H1 (cell line): ENCODE measurements around the gene CALM1. TPM values are rescaled to one million over a fixed set of nuclear protein-coding genes. Genes with fewer than 3 reads are reported as not detected.

Experiments
- CTCF ChIA-PET: fragments of 300-600 bp; sonication (Branson Sonifier 250); formaldehyde crosslinking; loops from one replicate; lab custom pipeline; 2021; ENCODE audit not compliant: partially characterized antibody; lab: Charles Lee
- POLR2A ChIA-PET: fragments of 300-600 bp; sonication (Branson Sonifier 250); formaldehyde crosslinking; loops from one replicate; lab custom pipeline; 2021; ENCODE audit warnings: inconsistent platforms; ENCODE audit not compliant: partially characterized antibody; lab: Charles Lee
- DNase-seq, 2 experiments: peaks; one replicate each; pipeline versions ENCODE4 v3.0.0 to v3.0.0-alpha.2; 2010 to 2022; ENCODE audit warnings: low spot score in 2 of 2, low read depth in 1 of 2, mixed read lengths in 1 of 2
- FAIRE-seq: peaks from 2 replicates; lab custom pipeline; 2011; peaks lifted over from hg19 to GRCh38; lab: Jason Lieb, UNC
- H2AFZ ChIP-seq: 2 replicates; pipeline ENCODE4 v1.8.1; 2012; ENCODE audit warnings: low read length, inconsistent platforms
- H2AK5ac ChIP-seq: 2 replicates; pipeline ENCODE4 v1.6.1; 2013; ENCODE audit warnings: low read depth, low read length
- H2BK120ac ChIP-seq: replicated peaks from 2 replicates; pipeline ENCODE3; 2013; ENCODE audit warnings: low read depth, low read length, inconsistent platforms
- H2BK12ac ChIP-seq: 2 replicates; pipeline ENCODE4 v1.6.1; 2013; ENCODE audit warnings: low read depth, low read length
- H2BK15ac ChIP-seq: 2 replicates; pipeline ENCODE4 v1.6.1; 2013; ENCODE audit warnings: low read length
- H2BK20ac ChIP-seq: 2 replicates; pipeline ENCODE4 v1.6.1; 2013; ENCODE audit warnings: low read length
- H2BK5ac ChIP-seq: 2 replicates; pipeline ENCODE4 v1.6.1; 2013; ENCODE audit warnings: low read depth, low read length
- H3K14ac ChIP-seq: 2 replicates; pipeline ENCODE4 v1.6.1; 2013; ENCODE audit warnings: inconsistent platforms; ENCODE audit not compliant: insufficient read length
- H3K18ac ChIP-seq: 2 replicates; pipeline ENCODE4 v1.6.1; 2013; ENCODE audit warnings: low read length; ENCODE audit errors: extremely low read depth
- H3K23ac ChIP-seq: 2 replicates; pipeline ENCODE4 v1.6.1; 2013; ENCODE audit warnings: inconsistent platforms; ENCODE audit not compliant: insufficient read length
- H3K23me2 ChIP-seq: 2 replicates; pipeline ENCODE4 v1.6.1; 2013; ENCODE audit warnings: low read depth, low read length
- H3K27ac ChIP-seq: 2 replicates; pipeline ENCODE4 v1.6.1; 2011; ENCODE audit warnings: low read depth, low read length, inconsistent platforms
- H3K27me3 ChIP-seq, 4 experiments: replicated peaks in 1 of 4; 1 replicate in 1 of 4; 2 replicates in 3 of 4; pipeline versions ENCODE4 v1.6.1 to v1.8.1; 2011 to 2013; ENCODE audit warnings: low read length in 3 of 4, mild to moderate bottlenecking in 3 of 4, inconsistent platforms in 2 of 4, mixed read lengths in 2 of 4, moderate library complexity in 1 of 4; ENCODE audit not compliant: control insufficient read depth in 3 of 4, insufficient read depth in 3 of 4; ENCODE audit errors: extremely low read depth in 1 of 4
- H3K36me3 ChIP-seq, 4 experiments: 2 replicates each; pipeline versions ENCODE4 v1.6.1 to v1.8.1; 2011 to 2013; ENCODE audit warnings: mild to moderate bottlenecking in 4 of 4, low read length in 3 of 4, moderate library complexity in 2 of 4, control low read depth in 1 of 4, inconsistent platforms in 1 of 4; ENCODE audit not compliant: insufficient read depth in 4 of 4, control insufficient read depth in 2 of 4
- H3K4ac ChIP-seq: replicated peaks from 2 replicates; pipeline ENCODE3; 2013; ENCODE audit warnings: low read length, low read depth, mixed read lengths, inconsistent platforms; ENCODE audit not compliant: insufficient read length
- H3K4me1 ChIP-seq, 4 experiments: replicated peaks in 1 of 4; 1 replicate in 1 of 4; 2 replicates in 3 of 4; pipeline versions ENCODE4 v1.6.1 to v1.8.1; 2011 to 2013; ENCODE audit warnings: low read length in 3 of 4, inconsistent platforms in 2 of 4, mixed read lengths in 1 of 4; ENCODE audit not compliant: insufficient read depth in 4 of 4, control insufficient read depth in 3 of 4
- H3K4me2 ChIP-seq, 2 experiments: 2 replicates each; pipeline versions ENCODE4 v1.6.1 to v1.8.1; 2011 to 2013; ENCODE audit warnings: low read depth in 2 of 2, low read length in 2 of 2, control low read depth in 1 of 2, inconsistent platforms in 1 of 2, mild to moderate bottlenecking in 1 of 2; ENCODE audit not compliant: insufficient read depth in 1 of 2
- H3K4me3 ChIP-seq, 4 experiments: fragments of 200-600, 300-600 bp in 1 of 4; sonication (generic), shearing (Covaris generic), sonication (Bioruptor Twin) in 1 of 4; 2 replicates each; pipeline versions ENCODE4 v1.5.1 to v1.8.1; 2011 to 2016; ENCODE audit warnings: low read length in 4 of 4, low read depth in 3 of 4, control low read depth in 2 of 4, inconsistent platforms in 2 of 4, mild to moderate bottlenecking in 2 of 4, mixed read lengths in 1 of 4, moderate library complexity in 1 of 4; ENCODE audit not compliant: insufficient read depth in 2 of 4; ENCODE audit errors: extremely low read depth in 1 of 4
- H3K56ac ChIP-seq: replicated peaks from 2 replicates; pipeline ENCODE3; 2013; ENCODE audit warnings: low read depth, mild to moderate bottlenecking, mixed read lengths, low read length, inconsistent platforms; ENCODE audit not compliant: insufficient read length
- H3K79me1 ChIP-seq: 2 replicates; pipeline ENCODE4 v1.6.1; 2013; ENCODE audit warnings: low read depth, low read length, control low read depth
- H3K79me2 ChIP-seq, 2 experiments: 2 replicates each; pipeline versions ENCODE4 v1.6.1 to v1.8.1; 2012 to 2013; ENCODE audit warnings: low read length in 2 of 2, mild to moderate bottlenecking in 2 of 2, inconsistent platforms in 1 of 2; ENCODE audit not compliant: insufficient read depth in 2 of 2, control insufficient read depth in 1 of 2
- H3K9ac ChIP-seq, 4 experiments: replicated peaks in 1 of 4; 1 replicate in 1 of 4; 2 replicates in 3 of 4; pipeline versions ENCODE4 v1.6.1 to v1.8.1; 2011 to 2013; ENCODE audit warnings: low read depth in 3 of 4, low read length in 3 of 4, control low read depth in 2 of 4, mild to moderate bottlenecking in 2 of 4, moderate library complexity in 2 of 4, inconsistent platforms in 1 of 4; ENCODE audit errors: extremely low read depth in 1 of 4
- H3K9me3 ChIP-seq, 2 experiments: 2 replicates each; pipeline versions ENCODE4 v1.6.1 to v1.8.1; 2012 to 2013; ENCODE audit warnings: mild to moderate bottlenecking in 2 of 2, moderate library complexity in 2 of 2, control low read depth in 1 of 2, inconsistent platforms in 1 of 2, low read depth in 1 of 2, low read length in 1 of 2, mixed read lengths in 1 of 2; ENCODE audit not compliant: insufficient read depth in 2 of 2
- H4K20me1 ChIP-seq, 2 experiments: replicated peaks in 1 of 2; 2 replicates each; pipeline versions ENCODE3 to v1.8.1; 2011 to 2013; ENCODE audit warnings: inconsistent platforms in 2 of 2, low read length in 2 of 2, mild to moderate bottlenecking in 1 of 2; ENCODE audit not compliant: insufficient read depth in 2 of 2, control insufficient read depth in 1 of 2
- H4K5ac ChIP-seq: 2 replicates; pipeline ENCODE4 v1.6.1; 2013; ENCODE audit warnings: low read length, low read depth, mixed read lengths, inconsistent platforms; ENCODE audit not compliant: insufficient read length
- H4K8ac ChIP-seq: 2 replicates; pipeline ENCODE4 v1.8.0; 2013; ENCODE audit warnings: mild to moderate bottlenecking, moderate library complexity, low read length, inconsistent platforms; ENCODE audit not compliant: insufficient read depth; ENCODE audit errors: extremely low read depth
- H4K91ac ChIP-seq: replicated peaks from 2 replicates; pipeline ENCODE3; 2013; ENCODE audit warnings: low read length, mixed read lengths, inconsistent platforms; ENCODE audit not compliant: insufficient read length
- RAD21 ChIP-seq, 2 experiments: IDR thresholded peaks in 1 of 2; conservative IDR thresholded peaks in 1 of 2; 2 replicates each; pipeline ENCODE4 v1.6.1; 2011; ENCODE audit warnings: low read depth in 2 of 2, low read length in 2 of 2, improper control_type of control experiment in 1 of 2, inconsistent platforms in 1 of 2, mild to moderate bottlenecking in 1 of 2, moderate library complexity in 1 of 2
- SIX5 ChIP-seq: IDR thresholded peaks from 2 replicates; pipeline ENCODE4 v1.6.1; 2011; ENCODE audit warnings: mild to moderate bottlenecking, low read depth, low read length
- USF2 ChIP-seq: IDR thresholded peaks from 2 replicates; pipeline ENCODE4 v1.6.1; 2011; ENCODE audit warnings: low read length, improper control_type of control experiment
- WGBS, 2 experiments: shearing (Covaris generic) in 1 of 2; methylation state at CpG; one replicate each; pipeline versions ENCODE4 v1.1.6 to v1.1.7; 2013 to 2015; ENCODE audit warnings: low lambda C conversion rate in 2 of 2, mixed read lengths in 2 of 2, inconsistent platforms in 1 of 2, low coverage in 1 of 2, missing lambda C conversion rate in 1 of 2; ENCODE audit not compliant: insufficient replicate concordance in 2 of 2, insufficient coverage in 1 of 2, insufficient read length in 1 of 2; ENCODE audit errors: extremely low coverage in 1 of 2, missing lambda C conversion rate in 1 of 2; 5-methylcytosine and 5-hydroxymethylcytosine counted together
- polyA plus RNA-seq, 7 experiments: library from polyadenylated mRNA; depleted of rRNA in 3 of 7; stranded (reverse) in 5 of 7; unstranded in 2 of 7; fragments of >200 nt in 5 of 7; fragments of 200-250 nt in 2 of 7; gene quantifications; 1 replicate in 5 of 7; 2 replicates in 1 of 7; 4 replicates in 1 of 7; pipeline versions ENCODE4 v1.2.1 to v1.2.3, GENCODE V29; 2011 to 2013; ENCODE audit warnings: missing spikeins in 2 of 7, mixed read lengths in 2 of 7
- total RNA-seq: library from RNA; stranded (reverse); fragmentation: NEBNext Ultra II Directional; extraction: Animal tissue kit (Norgen Biotek cat#: 25700); gene quantifications from 2 replicates; pipeline ENCODE4 v1.2.1, GENCODE V29; 2021
- TF ChIP-seq, protein P1 (sequence below), 3 experiments: IDR thresholded peaks; 1 replicate in 2 of 3; 2 replicates in 1 of 3; pipeline versions ENCODE4 v1.5.1 to v1.6.1; 2011; ENCODE audit warnings: low read length in 3 of 3, mild to moderate bottlenecking in 3 of 3, inconsistent platforms in 2 of 3, low read depth in 1 of 3, moderate library complexity in 1 of 3; ENCODE audit not compliant: insufficient read depth in 1 of 3; ENCODE audit errors: control extremely low read depth in 1 of 3

The CALM1 gene
- total and polyA plus RNA-seq, 2 of the 8 experiments (the other 6 are each of a cell fraction or from before 2014, with no cell fraction given) = 285 to 422 TPM

- Histone ChIP-seq H3K79me1 (no peaks in the 10 kb centered on the region), H3K9ac (no peak overlapping the region)
- no peak for FAIRE-seq
- no peak for TF ChIP-seq SIX5
- peak; percentile 12 to 25; a peak in 2 of 4 replicates for TF ChIP-seq RAD21 (IDR thresholded peaks at IDR 0.05 in 1 of 2, conservative IDR thresholded peaks at IDR 0.05 in 1 of 2; ENCODE audit: low read depth in 2 of 2, low read length in 2 of 2)
- TF ChIP-seq USF2 = peak; percentile 61
- TF ChIP-seq, protein P1, sequence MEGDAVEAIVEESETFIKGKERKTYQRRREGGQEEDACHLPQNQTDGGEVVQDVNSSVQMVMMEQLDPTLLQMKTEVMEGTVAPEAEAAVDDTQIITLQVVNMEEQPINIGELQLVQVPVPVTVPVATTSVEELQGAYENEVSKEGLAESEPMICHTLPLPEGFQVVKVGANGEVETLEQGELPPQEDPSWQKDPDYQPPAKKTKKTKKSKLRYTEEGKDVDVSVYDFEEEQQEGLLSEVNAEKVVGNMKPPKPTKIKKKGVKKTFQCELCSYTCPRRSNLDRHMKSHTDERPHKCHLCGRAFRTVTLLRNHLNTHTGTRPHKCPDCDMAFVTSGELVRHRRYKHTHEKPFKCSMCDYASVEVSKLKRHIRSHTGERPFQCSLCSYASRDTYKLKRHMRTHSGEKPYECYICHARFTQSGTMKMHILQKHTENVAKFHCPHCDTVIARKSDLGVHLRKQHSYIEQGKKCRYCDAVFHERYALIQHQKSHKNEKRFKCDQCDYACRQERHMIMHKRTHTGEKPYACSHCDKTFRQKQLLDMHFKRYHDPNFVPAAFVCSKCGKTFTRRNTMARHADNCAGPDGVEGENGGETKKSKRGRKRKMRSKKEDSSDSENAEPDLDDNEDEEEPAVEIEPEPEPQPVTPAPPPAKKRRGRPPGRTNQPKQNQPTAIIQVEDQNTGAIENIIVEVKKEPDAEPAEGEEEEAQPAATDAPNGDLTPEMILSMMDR (IDR thresholded peaks at IDR 0.05; ENCODE audit: control extremely low read depth in 1 of 3, insufficient read depth in 1 of 3, low read depth in 1 of 3, low read length in 3 of 3) = peak in 1 of 3 experiments; percentile 45; a peak in 1 of 4 replicates
Observed at GRCh38 chr14:90447720-90448497, 51.1 kb downstream of the CALM1 start.

More at GRCh38 chr14:90447720-90448497, 51.1 kb downstream of the CALM1 start:
- Histone ChIP-seq H3K23ac (no peak overlapping the region), H2BK20ac (no peak overlapping the region), H4K8ac (no peak overlapping the region; the same call in 1 of the 2 replicates), H3K56ac (no peak overlapping the region), H3K4me1 (peaks cover 0 to 7% (median 3%) of the 10 kb centered on the region in 4 experiments; a peak in 3 of 7 replicates), H2BK12ac (no peak overlapping the region), H3K23me2 (no peaks in the 10 kb centered on the region), H3K4me3 (no peak overlapping the region), H2BK5ac (no peak overlapping the region), H3K27ac (no peak overlapping the region), H4K5ac (no peak overlapping the region), H2AFZ (no peak overlapping the region), H3K36me3 (no peaks in the 10 kb centered on the region), H2BK15ac (no peak overlapping the region; the same call in 1 of the 2 replicates), H3K4me2 (no peak overlapping the region), H2BK120ac (no peak overlapping the region), H3K79me2 (no peaks in the 10 kb centered on the region), H2AK5ac (no peak overlapping the region), H3K4ac (no peak overlapping the region), H4K91ac (no peak overlapping the region), H3K18ac (0 out of 2 replicates have a peak overlapping the region, but pooled peaks have one; percentile 2), H3K27me3 (no peaks in the 10 kb centered on the region; a peak in 1 of 7 replicates), H4K20me1 (no peaks in the 10 kb centered on the region), H3K14ac (no peak overlapping the region), H3K9me3 (peaks cover 0 to 3% of the 10 kb centered on the region in 2 experiments; a peak in 1 of 4 replicates)
- ChIA-PET POLR2A (interaction anchor here (0.6 to 1.6 kb wide), 2 partner anchors 51 to 70 kb away, joined by 3 read pairs; partner anchors contain the start of gene CALM1), CTCF (interaction anchor here (0.8 to 3.7 kb wide), 11 partner anchors 8 to 102 kb away, joined by 3 to 15 read pairs (median 4); no protein-coding TSS in a partner anchor)
- no peak for DNase-seq
- WGBS, 2 experiments = 88% methylated on average over 9 of the region's 9 CpGs; no CpG with 5 or more reads in 1 of the 2 experiments
